HG03558 (cell line): Measurements from ENCODE around the gene ADAMTS16.

Experiments used
- ATAC-seq: cut with Tn5 transposase; IDR thresholded peaks from one replicate; pipeline ENCODE4 v1.9.1; 2021; ENCODE audit warnings: moderate number of reproducible peaks; ENCODE audit not compliant: unreplicated experiment; ENCODE audit errors: extremely low read depth

Gene ADAMTS16

GRCh38 chr5:5141625-5142525 is 1.7 kb downstream of the ADAMTS16 start:
- no peak for ATAC-seq

GRCh38 chr5:5144441-5144840 is 4.3 kb downstream of the ADAMTS16 start:
- no peak for ATAC-seq

GRCh38 chr5:5145651-5146529 is 5.8 kb downstream of the ADAMTS16 start:
- ATAC-seq, result no peak

DNA sequence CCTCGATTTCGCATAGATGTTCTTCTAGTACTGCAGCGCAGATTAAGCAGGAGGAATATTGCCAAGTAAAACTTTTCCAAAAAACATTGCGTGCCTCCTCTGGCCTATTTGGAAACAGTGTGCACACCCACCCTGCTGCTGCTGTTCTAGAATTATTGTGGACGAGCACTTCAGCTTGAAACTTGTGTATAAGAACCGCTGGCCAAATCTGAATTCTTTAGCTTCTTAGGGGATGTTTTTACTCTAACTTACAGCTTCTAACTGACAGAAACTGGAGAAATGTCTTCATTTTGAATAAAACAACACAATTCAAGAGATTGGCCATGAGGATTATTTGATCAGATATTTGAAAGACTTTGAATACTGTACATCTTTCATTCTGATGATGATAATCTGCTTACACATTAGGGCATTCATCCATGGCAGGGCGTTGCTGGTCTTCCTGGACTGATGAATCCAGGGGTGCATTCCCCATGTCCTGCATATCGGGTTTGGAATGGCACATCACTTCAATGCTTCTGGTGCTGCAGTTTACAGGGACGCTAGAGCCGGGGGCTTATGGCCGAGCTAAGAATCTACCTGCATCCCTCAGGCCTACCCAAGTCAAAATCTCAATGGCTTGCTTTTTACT is 6.5 kb downstream of the ADAMTS16 start:
- ATAC-seq, result no peak

DNA sequence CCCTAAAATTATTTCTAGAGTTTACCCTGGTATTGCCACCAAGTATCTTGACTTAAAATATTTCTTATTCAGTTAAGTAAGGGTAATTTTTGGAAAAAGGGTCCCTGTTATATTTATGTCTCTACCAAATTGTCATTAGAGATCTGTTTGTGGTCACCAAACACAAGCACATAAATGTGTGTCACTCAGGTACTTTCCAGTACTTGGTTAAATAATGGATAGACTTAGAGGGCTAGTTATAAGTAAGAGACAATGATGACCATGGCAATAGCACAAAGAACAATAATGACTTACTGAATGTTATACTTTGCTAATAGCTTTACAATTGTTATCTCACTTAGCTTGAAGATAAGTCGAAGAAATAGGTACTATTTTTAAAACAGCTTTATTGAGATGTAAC is 9.0 kb downstream of the ADAMTS16 start:
- no peak for ATAC-seq

GRCh38 chr5:5150667-5151066 is 10.5 kb downstream of the ADAMTS16 start:
- ATAC-seq, result no peak

DNA sequence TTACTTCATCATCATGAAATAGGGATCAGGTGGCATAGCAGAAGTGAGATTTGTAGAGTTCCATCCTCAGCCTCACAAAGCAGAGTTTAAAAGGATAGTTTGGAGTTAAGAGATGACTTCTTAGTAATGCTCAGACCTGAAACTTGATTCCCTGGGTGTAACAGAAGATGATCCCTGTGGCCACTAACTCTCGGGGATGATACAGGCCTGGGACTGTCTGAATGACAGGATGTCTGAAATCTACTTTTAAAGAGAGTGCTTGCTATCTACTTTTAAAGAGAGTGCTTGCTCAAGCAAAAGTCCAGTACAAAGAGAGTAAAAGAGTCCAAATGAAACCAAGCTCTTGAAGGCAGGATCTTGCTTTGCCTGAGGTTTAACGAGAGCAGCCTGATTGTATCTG is 14.6 kb downstream of the ADAMTS16 start:
- ATAC-seq, result no peak

DNA sequence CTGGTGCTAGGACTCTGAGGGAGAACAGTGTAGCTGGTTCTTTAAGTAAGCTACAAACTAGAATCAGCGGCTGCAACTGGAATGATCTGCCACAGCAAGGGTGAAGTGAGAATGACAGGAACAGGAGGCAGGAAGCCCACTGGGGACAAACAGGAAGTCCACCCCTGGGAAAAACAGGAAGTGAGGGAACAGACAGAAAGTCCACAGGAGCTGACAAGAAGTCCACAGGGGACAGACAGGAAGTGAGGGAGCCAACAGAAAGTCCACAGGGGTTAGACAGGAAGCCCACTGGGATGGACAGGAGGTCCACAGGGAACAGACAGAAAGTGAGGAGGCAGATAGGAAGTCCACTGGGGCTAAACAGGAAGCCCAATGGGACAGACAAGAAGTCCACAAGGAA is 15.5 kb downstream of the ADAMTS16 start:
- ATAC-seq, result no peak

GRCh38 chr5:5156471-5157082 is 16.4 kb downstream of the ADAMTS16 start:
- no peak for ATAC-seq

DNA sequence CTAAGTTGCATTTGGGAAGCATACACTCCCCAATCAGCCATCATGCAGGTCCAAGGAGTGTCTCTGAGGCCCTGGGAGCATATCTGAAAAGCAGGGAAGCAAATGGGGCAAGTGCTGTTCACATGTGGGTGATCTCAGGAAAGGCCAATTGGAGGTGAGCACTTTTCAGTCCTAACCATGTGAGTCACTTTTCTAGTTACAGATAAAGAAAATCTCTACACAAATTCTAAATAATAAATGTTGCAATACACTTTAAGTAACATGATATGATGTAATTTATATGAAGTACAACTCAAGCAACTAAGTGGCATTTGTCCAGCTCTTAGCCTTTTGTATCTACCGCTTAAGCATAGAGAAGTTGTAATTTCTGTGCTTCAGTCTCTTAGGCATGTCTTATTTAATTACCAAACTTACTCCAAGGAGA is 18.4 kb downstream of the ADAMTS16 start:
- ATAC-seq, result no peak

DNA sequence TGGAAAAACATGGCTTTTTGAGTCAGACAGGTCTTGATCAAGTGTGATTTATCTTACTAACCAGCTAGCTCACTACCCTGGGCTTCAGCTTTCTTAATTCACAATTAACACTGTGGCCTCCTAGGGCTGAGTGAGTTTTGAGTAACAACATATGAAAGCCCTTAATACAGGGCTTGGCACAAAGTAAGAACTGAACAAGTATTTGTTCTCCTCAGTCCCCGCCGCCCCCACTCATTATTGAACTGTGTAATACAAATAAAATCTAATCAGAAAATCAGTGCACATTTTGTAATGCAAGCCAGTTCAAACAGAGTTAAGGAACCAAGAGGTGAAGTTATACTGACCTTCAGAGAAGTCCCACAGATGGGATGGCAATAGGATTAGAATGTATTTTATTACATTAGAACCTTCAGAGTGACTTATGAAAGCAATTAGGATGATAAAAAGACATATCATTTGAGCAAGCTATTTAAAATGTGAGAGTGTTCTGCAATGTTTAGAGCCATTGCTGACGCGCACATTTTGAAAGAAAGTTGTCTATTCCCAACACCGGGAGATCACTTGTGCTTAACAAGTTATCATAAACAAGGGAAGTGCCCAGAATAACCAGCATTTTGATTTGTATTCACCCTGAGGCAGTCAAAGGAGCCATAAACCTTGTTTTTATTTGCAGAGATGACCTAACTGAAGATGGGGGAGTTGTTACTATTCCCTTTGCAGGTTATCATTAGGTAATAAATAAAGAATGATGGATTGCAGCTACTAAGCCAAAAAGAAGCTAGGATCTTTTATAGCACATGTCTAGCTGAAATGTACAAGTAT is 19.4 kb downstream of the ADAMTS16 start:
- ATAC-seq, result no peak

DNA sequence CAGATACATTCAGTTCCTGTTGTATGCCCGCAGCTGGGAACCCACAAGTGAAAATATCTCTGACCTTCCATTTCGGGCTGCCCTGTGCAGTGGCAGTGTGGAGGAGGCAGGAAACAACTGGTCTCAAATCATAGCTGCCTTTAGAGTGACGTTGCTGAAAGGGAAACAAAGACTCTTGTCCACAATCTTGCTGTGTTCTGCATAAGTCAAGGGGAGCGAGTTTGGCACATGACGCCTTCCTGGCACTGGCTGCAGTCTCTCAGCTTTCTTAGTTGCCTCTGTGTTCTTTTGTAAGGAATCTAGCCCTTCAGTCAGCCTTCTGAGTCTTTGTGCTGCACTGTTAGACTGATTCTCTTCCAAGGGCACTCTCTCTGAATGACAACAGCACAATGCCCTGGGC is 24.0 kb downstream of the ADAMTS16 start:
- ATAC-seq, result no peak

GRCh38 chr5:5165541-5166002 is 25.4 kb downstream of the ADAMTS16 start:
- no peak for ATAC-seq

DNA sequence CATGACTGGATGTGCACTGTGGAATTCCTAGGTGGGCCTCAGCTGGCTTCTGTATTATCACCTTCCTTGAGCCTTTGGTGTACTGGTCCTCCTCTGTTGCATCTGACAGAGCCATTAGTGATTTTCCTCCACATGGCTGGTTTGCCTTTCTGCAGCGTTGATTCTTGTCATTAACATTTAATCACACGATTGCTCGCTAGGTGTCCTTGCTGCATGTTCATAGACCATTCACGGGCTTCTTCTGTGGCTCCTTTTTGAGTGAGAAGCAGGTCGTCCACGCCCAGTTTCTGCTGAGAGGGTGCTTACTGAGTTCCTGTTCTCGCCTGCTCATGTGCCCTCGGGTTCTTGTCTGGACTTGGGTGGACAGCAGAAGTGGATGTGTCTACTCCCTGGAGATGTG is 29.3 kb downstream of the ADAMTS16 start:
- ATAC-seq, result no peak

DNA sequence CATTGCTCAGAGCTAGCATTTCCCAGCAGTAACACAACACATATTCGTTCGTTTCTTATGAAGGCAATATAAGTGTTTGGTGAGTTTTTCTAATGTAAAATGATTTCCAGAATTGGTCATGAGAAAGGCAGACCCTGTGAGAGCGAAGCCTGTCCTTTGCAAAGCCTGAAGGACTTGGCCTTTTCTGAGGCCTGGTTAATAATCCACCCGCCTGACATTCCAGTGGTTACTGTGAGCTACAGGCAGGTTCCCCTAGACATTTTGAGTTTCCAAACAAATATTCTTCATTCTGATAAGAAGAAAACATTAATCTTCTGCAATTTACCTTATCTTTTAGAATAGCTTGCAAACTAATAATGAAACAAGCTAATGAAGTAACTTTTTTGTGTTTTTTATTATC is 38.0 kb downstream of the ADAMTS16 start:
- no peak for ATAC-seq

GRCh38 chr5:5178580-5178979 is 38.5 kb downstream of the ADAMTS16 start:
- no peak for ATAC-seq

DNA sequence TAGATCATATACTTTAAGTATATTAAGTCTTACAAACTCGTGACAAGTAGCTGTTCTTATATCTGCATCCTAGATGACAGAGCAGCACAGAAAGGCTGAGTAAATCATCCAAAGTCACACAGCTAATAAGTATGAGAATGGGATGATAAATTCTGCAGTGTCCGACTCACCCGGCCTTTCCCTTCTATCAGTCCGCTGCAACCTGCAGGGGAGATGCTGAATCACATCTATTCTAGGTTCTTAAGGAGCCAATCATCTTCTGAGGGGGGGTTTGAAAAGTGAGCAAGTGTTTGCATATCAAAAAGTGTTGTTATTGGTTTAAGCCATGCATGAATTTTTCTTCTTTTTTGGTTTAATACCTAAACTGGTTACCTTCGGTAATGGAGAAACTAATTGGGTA is 38.9 kb downstream of the ADAMTS16 start:
- no peak for ATAC-seq

GRCh38 chr5:5179597-5179996 is 39.5 kb downstream of the ADAMTS16 start:
- ATAC-seq, result no peak

DNA sequence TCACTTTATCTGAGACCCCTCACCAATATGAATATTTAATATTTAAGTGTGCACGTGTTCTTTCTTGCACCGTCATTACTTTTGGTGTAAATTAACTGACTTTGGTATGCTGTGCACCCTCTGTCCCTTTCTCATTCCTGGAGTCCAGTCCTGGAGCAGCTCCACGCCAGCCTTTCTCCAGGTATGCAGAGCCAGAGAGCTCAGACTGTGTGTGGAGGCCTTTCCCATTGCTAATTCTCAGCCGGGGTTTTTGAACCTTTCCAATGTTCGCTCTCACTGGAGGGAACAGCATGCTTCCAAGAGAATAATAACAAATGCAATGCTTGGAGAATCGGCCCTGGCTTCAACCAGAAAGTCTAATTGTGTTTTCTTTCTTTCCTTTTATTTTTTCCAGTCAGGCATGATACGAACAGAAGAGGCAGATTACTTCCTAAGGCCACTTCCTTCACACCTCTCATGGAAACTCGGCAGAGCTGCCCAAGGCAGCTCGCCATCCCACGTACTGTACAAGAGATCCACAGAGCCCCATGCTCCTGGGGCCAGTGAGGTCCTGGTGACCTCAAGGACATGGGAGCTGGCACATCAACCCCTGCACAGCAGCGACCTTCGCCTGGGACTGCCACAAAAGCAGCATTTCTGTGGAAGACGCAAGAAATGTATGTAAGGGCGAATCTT is 41.7 kb downstream of the ADAMTS16 start:
- ATAC-seq, result no peak
